ENCODE data around the gene FOXK1.
"Not testable (repeated sequence)": the region's sequence is repeated elsewhere in the genome, so short reads cannot be mapped to it uniquely, and the experiment has no call there.

Gene FOXK1

GRCh38 chr7:4683043-4683883 is 1.2 kb downstream of the FOXK1 start:
- H3K9me3 ChIP-seq (ENCODE audit: control insufficient read depth, insufficient read depth, low read length) = no peaks in the 10 kb centered on the region
- H3K4me1 ChIP-seq (ENCODE audit: insufficient read depth, low read length) = peaks cover 11% of the 10 kb centered on the region; the same call in 1 of the 2 replicates
- no peaks in the 10 kb centered on the region for H3K36me3 ChIP-seq (ENCODE audit: insufficient read depth, low read length)
- H3K9ac ChIP-seq (ENCODE audit: low read depth, low read length) = peak overlapping the region; percentile 63

- no peaks in the 10 kb centered on the region for H3K36me3 ChIP-seq (ENCODE audit: insufficient read depth, low read length)
- H3K4me1 ChIP-seq (ENCODE audit: insufficient read depth, low read length) = peaks cover 11% of the 10 kb centered on the region; the same call in 1 of the 2 replicates
- no peaks in the 10 kb centered on the region for H3K9me3 ChIP-seq (ENCODE audit: control insufficient read depth, insufficient read depth, low read length)
- H3K9ac ChIP-seq (ENCODE audit: low read depth, low read length) = peak overlapping the region; percentile 63; the same call in 1 of the 2 replicates
Measured at GRCh38 chr7:4683884-4684565, 1.9 kb downstream of the FOXK1 start.

- Histone ChIP-seq H3K36me3 (ENCODE audit: insufficient read depth, low read length) (no peaks in the 10 kb centered on the region), H3K9me3 (ENCODE audit: control insufficient read depth, insufficient read depth, low read length) (no peaks in the 10 kb centered on the region), H3K4me1 (ENCODE audit: insufficient read depth, low read length) (peaks cover 11% of the 10 kb centered on the region; the same call in 1 of the 2 replicates), H3K9ac (ENCODE audit: low read depth, low read length) (no peak overlapping the region)
Measured at GRCh38 chr7:4684846-4685245, 2.8 kb downstream of the FOXK1 start.

GRCh38 chr7:4685676-4686075 is 3.6 kb downstream of the FOXK1 start:
- H3K4me1 ChIP-seq (ENCODE audit: insufficient read depth, low read length) = peaks cover 11% of the 10 kb centered on the region; the same call in 1 of the 2 replicates
- H3K9ac ChIP-seq (ENCODE audit: low read depth, low read length); H3K9me3 ChIP-seq (ENCODE audit: control insufficient read depth, insufficient read depth, low read length); H3K36me3 ChIP-seq (ENCODE audit: insufficient read depth, low read length): not testable (repeated sequence)

DNA sequence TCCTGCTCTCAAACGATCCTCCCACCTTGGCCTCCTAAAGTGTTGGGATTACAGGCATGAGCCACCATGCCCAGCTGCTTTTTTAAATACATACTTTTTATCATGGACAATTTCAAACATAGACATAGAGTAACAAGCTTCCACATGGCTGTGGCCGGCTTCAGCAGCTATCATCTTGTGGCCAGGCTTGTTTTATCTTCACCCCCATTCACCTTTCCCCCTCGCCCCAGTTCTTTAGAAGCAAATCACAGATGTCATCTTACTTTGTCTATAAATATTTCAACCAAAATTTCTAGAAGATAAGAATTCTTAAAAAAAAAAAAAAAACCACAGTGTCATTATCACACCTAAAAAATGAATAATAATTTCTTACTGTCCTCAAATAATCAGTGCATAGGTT is 5.9 kb downstream of the FOXK1 start:
- Histone ChIP-seq H3K36me3 (ENCODE audit: insufficient read depth, low read length) (no peaks in the 10 kb centered on the region), H3K9me3 (ENCODE audit: control insufficient read depth, insufficient read depth, low read length) (no peaks in the 10 kb centered on the region), H3K4me1 (ENCODE audit: insufficient read depth, low read length) (peaks cover 11% of the 10 kb centered on the region; the same call in 1 of the 2 replicates), H3K9ac (ENCODE audit: low read depth, low read length) (no peak overlapping the region)

DNA sequence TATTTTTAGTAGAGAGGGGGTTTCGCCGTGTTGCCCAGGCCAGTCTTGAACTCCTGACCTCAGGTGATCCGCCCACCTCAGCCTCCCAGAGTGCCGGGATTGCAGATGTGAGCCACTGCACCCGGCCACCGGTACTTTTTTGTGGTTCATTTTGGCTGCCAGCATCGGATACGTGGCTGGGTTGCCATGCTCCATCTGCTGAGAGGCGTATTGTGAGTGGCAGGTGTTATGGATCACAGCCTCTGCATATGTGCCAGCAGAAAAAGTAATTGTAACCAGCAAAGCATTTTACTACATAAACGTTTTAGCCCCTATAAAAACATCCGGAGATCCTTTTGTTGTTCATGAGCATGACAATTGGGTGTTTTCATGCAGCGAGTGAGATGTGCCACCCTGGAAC is 7.1 kb downstream of the FOXK1 start:
- no peak overlapping the region for H3K9ac ChIP-seq (ENCODE audit: low read depth, low read length)
- no peaks in the 10 kb centered on the region for H3K36me3 ChIP-seq (ENCODE audit: insufficient read depth, low read length)
- H3K4me1 ChIP-seq (ENCODE audit: insufficient read depth, low read length) = peaks cover 3% of the 10 kb centered on the region; the same call in 1 of the 2 replicates
- no peaks in the 10 kb centered on the region for H3K9me3 ChIP-seq (ENCODE audit: control insufficient read depth, insufficient read depth, low read length)

- H3K9ac ChIP-seq (ENCODE audit: low read depth, low read length) = no peak overlapping the region
- H3K36me3 ChIP-seq (ENCODE audit: insufficient read depth, low read length) = no peaks in the 10 kb centered on the region
- no peaks in the 10 kb centered on the region for H3K4me1 ChIP-seq (ENCODE audit: insufficient read depth, low read length)
- no peaks in the 10 kb centered on the region for H3K9me3 ChIP-seq (ENCODE audit: control insufficient read depth, insufficient read depth, low read length)
Measured at GRCh38 chr7:4689668-4690067, 7.6 kb downstream of the FOXK1 start.

GRCh38 chr7:4690953-4691856 is 9.1 kb downstream of the FOXK1 start:
- Histone ChIP-seq H3K9ac (ENCODE audit: low read depth, low read length) (no peak overlapping the region), H3K4me1 (ENCODE audit: insufficient read depth, low read length) (no peaks in the 10 kb centered on the region), H3K36me3 (ENCODE audit: insufficient read depth, low read length) (no peaks in the 10 kb centered on the region), H3K9me3 (ENCODE audit: control insufficient read depth, insufficient read depth, low read length) (no peaks in the 10 kb centered on the region)

- Histone ChIP-seq H3K4me1 (ENCODE audit: insufficient read depth, low read length) (no peaks in the 10 kb centered on the region), H3K36me3 (ENCODE audit: insufficient read depth, low read length) (no peaks in the 10 kb centered on the region), H3K9ac (ENCODE audit: low read depth, low read length) (no peak overlapping the region), H3K9me3 (ENCODE audit: control insufficient read depth, insufficient read depth, low read length) (no peaks in the 10 kb centered on the region)
Measured at GRCh38 chr7:4692055-4692454, 10.0 kb downstream of the FOXK1 start.

DNA sequence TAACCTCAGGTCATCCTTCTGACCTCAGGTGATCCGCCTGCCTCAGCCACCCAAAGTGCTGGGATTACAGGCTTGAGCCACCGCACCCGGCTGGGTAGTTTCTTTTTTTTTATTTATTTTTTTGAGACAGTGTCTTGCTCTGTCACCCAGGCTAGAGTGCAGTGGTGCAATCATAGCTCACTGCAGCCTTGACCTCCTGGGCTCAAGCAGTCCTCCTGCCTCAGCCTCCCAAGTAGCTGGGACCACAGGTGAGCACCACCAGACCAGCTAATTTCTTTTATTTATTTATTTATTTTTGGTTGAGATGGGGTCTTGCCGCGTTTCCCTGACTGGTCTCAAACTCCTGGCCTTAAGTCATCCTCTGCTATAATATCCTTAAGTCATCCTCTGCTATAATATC is 10.5 kb downstream of the FOXK1 start:
- H3K4me1 ChIP-seq (ENCODE audit: insufficient read depth, low read length); H3K36me3 ChIP-seq (ENCODE audit: insufficient read depth, low read length); H3K9me3 ChIP-seq (ENCODE audit: control insufficient read depth, insufficient read depth, low read length); H3K9ac ChIP-seq (ENCODE audit: low read depth, low read length): not testable (repeated sequence)

- no peak overlapping the region for H3K9ac ChIP-seq (ENCODE audit: low read depth, low read length)
- H3K4me1 ChIP-seq (ENCODE audit: insufficient read depth, low read length) = no peaks in the 10 kb centered on the region
- H3K9me3 ChIP-seq (ENCODE audit: control insufficient read depth, insufficient read depth, low read length) = no peaks in the 10 kb centered on the region
Measured at GRCh38 chr7:4693152-4693551, 11.1 kb downstream of the FOXK1 start.

DNA sequence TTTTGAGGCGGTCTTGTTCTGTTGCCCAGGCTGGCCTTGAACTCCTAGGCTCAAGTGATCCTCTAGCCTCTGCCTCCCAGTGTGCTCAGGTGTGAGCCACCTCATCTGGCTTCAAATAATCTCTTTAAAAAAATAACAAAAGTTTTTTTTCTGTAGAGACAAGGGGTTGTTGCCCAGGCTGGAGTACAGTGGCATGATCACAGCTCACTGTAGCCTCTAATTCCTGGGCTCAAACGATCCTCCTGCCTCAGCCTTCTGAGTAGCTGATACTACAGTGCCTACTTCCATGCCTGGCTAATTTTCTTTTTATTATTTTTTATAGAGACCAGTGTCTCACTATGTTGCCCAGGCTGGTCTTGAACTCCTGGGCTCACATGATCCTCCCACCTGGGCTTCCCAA is 11.7 kb downstream of the FOXK1 start:
- no peaks in the 10 kb centered on the region for H3K4me1 ChIP-seq (ENCODE audit: insufficient read depth, low read length)
- H3K9ac ChIP-seq (ENCODE audit: low read depth, low read length) = no peak overlapping the region
- no peaks in the 10 kb centered on the region for H3K9me3 ChIP-seq (ENCODE audit: control insufficient read depth, insufficient read depth, low read length)
- H3K36me3 ChIP-seq (ENCODE audit: insufficient read depth, low read length) = no peaks in the 10 kb centered on the region

More at GRCh38 chr7:4693152-4693551, 11.1 kb downstream of the FOXK1 start:
- H3K36me3 ChIP-seq (ENCODE audit: insufficient read depth, low read length) = no peaks in the 10 kb centered on the region

DNA sequence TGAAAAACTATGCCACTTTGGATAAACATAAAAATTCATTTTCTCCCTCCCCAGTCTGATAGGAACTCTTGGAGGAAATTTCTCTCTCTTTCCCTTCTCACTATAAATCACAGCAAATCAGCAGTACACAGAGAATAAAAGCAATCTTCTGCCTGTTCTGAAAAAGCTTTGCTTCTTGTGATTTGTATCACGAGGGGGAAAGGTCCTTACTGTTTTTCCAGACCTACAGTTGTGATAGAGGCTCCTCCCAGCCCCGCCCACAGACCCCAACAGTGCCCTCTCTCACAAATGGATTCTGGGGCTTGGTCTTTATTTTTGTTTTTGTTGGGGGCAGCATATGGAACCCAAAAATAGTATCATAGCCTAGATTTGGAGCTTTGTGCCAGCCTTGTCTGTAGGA is 12.2 kb downstream of the FOXK1 start:
- H3K36me3 ChIP-seq (ENCODE audit: insufficient read depth, low read length) = no peaks in the 10 kb centered on the region
- no peaks in the 10 kb centered on the region for H3K4me1 ChIP-seq (ENCODE audit: insufficient read depth, low read length)
- H3K9ac ChIP-seq (ENCODE audit: low read depth, low read length) = no peak overlapping the region
- H3K9me3 ChIP-seq (ENCODE audit: control insufficient read depth, insufficient read depth, low read length) = no peaks in the 10 kb centered on the region

GRCh38 chr7:4698707-4699275 is 16.7 kb downstream of the FOXK1 start:
- no peak overlapping the region for H3K9ac ChIP-seq (ENCODE audit: low read depth, low read length)
- no peaks in the 10 kb centered on the region for H3K36me3 ChIP-seq (ENCODE audit: insufficient read depth, low read length)
- H3K9me3 ChIP-seq (ENCODE audit: control insufficient read depth, insufficient read depth, low read length) = no peaks in the 10 kb centered on the region
- peaks cover 3% of the 10 kb centered on the region; the same call in 1 of the 2 replicates for H3K4me1 ChIP-seq (ENCODE audit: insufficient read depth, low read length)
